Uterus (tissue), 2 donors: ENCODE measurements around the gene C2CD3.

Experiments used
- POLR2A ChIP-seq, 2 donors: fragments of 450-650 bp; IDR thresholded peaks; one replicate each; pipeline ENCODE4 v1.6.1; 2016; ENCODE audit warnings: antibody characterized with exemption in 2 of 2, mild to moderate bottlenecking in 1 of 2, moderate library complexity in 1 of 2
- TF ChIP-seq, protein P1 (sequence below), 4 experiments: fragments of 200-600 bp in 2 of 4; fragments of 450-650 bp in 2 of 4; sonication (generic) in 2 of 4; IDR thresholded peaks; one replicate each; pipeline ENCODE4 v1.5.1; 2016 to 2019; ENCODE audit warnings: antibody characterized with exemption in 4 of 4, mild to moderate bottlenecking in 2 of 4, moderate library complexity in 1 of 4

DNA sequence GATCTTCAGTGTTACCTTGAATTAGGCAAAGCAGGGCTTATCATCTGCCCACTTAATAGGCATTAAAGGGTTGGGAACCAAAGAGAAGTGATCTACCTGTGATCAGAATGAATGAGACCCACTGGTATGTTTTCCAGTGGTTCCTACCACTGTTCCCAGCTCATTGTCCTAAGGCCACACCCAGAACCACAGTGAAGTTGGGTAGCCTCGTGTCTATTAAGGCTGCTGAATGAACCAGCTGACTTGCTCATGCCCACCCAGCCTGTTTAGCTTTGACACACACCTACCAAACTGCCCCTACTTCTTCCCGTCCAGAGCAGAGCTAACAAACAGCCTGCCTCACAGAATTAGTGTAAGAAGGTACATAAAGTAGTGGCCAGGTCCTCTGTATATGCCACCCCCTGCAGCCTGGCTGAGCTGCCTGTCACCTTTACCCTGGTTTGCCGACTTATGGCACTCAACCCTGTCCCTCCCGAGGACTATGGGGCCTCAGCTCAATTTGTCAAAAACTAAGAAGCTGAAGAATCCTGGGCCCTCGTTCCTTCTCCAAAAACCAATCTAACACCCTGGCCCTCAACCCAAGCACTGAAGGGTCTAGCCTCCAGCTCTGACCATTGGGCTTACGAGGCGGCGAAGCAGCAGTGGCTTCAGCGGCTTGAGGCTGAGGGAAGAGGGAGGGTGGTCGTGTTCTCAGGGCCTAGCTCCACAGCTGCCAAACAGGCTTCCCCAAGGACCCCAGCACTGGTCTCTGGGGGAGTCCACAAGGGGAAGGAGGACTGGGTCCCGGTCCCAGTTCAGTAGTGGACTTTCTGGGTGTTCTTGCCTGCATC is 198.0 kb downstream of the C2CD3 start:
- TF ChIP-seq, protein P1, sequence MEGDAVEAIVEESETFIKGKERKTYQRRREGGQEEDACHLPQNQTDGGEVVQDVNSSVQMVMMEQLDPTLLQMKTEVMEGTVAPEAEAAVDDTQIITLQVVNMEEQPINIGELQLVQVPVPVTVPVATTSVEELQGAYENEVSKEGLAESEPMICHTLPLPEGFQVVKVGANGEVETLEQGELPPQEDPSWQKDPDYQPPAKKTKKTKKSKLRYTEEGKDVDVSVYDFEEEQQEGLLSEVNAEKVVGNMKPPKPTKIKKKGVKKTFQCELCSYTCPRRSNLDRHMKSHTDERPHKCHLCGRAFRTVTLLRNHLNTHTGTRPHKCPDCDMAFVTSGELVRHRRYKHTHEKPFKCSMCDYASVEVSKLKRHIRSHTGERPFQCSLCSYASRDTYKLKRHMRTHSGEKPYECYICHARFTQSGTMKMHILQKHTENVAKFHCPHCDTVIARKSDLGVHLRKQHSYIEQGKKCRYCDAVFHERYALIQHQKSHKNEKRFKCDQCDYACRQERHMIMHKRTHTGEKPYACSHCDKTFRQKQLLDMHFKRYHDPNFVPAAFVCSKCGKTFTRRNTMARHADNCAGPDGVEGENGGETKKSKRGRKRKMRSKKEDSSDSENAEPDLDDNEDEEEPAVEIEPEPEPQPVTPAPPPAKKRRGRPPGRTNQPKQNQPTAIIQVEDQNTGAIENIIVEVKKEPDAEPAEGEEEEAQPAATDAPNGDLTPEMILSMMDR (IDR thresholded peaks at IDR 0.05): no peak
- no peak for TF ChIP-seq POLR2A (IDR thresholded peaks at IDR 0.05)
